A673 (cell line): ENCODE measurements around the gene OTOG. TPM values are rescaled to one million over a fixed set of nuclear protein-coding genes. Genes with fewer than 3 reads are reported as not detected.

ENCODE experiments used
- BruUV-seq: library from RNA; stranded (reverse); fragments of 400-500 nt; replicated peaks from 2 replicates; lab custom pipeline; 2021; lab: Mats Ljungman, UMichigan
- CTCF ChIA-PET: fragments of 300-600 bp; sonication (Branson Sonifier 250); formaldehyde crosslinking; loops from one replicate; lab custom pipeline; 2022; ENCODE audit warnings: antibody characterized with exemption; lab: Charles Lee
- POLR2A ChIA-PET: fragments of 300-600 bp; sonication (Branson Sonifier 250); formaldehyde crosslinking; loops from one replicate; lab custom pipeline; 2022; ENCODE audit warnings: antibody characterized with exemption; ENCODE audit not compliant: low non-redundant PET; lab: Charles Lee
- DNase-seq: peaks from one replicate; pipeline ENCODE4 v3.0.0-alpha.2; 2015; ENCODE audit warnings: low spot score
- H3K27ac ChIP-seq: fragments of 200-600 bp; sonication (generic); 2 replicates; pipeline ENCODE4 v1.5.1; 2016; ENCODE audit warnings: mixed run types, low read depth, mild to moderate bottlenecking, mixed read lengths, antibody characterized with exemption, low read length; ENCODE audit not compliant: poor library complexity, severe bottlenecking
- H3K27me3 ChIP-seq: fragments of 200-600 bp; sonication (generic); replicated peaks from 2 replicates; pipeline ENCODE4 v1.6.1; 2017; ENCODE audit warnings: mixed run types, low read depth, mild to moderate bottlenecking, mixed read lengths, antibody characterized with exemption, low read length; ENCODE audit not compliant: insufficient read depth, poor library complexity
- H3K36me3 ChIP-seq: fragments of 200-600 bp; sonication (generic); 2 replicates; pipeline ENCODE4 v1.6.1; 2016; ENCODE audit warnings: mixed run types, mild to moderate bottlenecking, mixed read lengths, antibody characterized with exemption, low read length; ENCODE audit not compliant: insufficient read depth, poor library complexity, severe bottlenecking
- H3K4me1 ChIP-seq: fragments of 200-600 bp; sonication (generic); 2 replicates; pipeline ENCODE4 v1.6.1; 2017; ENCODE audit warnings: mixed run types, mild to moderate bottlenecking, mixed read lengths, antibody characterized with exemption, low read length; ENCODE audit not compliant: insufficient read depth, poor library complexity, severe bottlenecking
- H3K4me3 ChIP-seq: fragments of 200-600 bp; sonication (generic); 2 replicates; pipeline ENCODE4 v1.5.1; 2016; ENCODE audit warnings: low read depth, mixed run types, mild to moderate bottlenecking, mixed read lengths, low read length; ENCODE audit not compliant: poor library complexity, severe bottlenecking
- H3K9me3 ChIP-seq: fragments of 200-600 bp; sonication (generic); 2 replicates; pipeline ENCODE4 v1.6.1; 2016; ENCODE audit warnings: mixed run types, low read depth, mild to moderate bottlenecking, mixed read lengths, antibody characterized with exemption, low read length; ENCODE audit not compliant: poor library complexity, severe bottlenecking
- CTCF ChIP-seq: fragments of 300-800, 200-600 bp; sonication (generic); conservative IDR thresholded peaks from 2 replicates; pipeline ENCODE4 v1.5.1; 2017; ENCODE audit warnings: low read depth, mild to moderate bottlenecking, antibody characterized with exemption, low read length, moderate library complexity, mixed read lengths
- EZH2 ChIP-seq: fragments of 200-600 bp; sonication (generic); IDR thresholded peaks from 2 replicates; pipeline ENCODE4 v1.6.1; 2017; ENCODE audit warnings: borderline replicate concordance, low read depth, mild to moderate bottlenecking, mixed read lengths, antibody characterized with exemption, low read length; ENCODE audit not compliant: poor library complexity, severe bottlenecking
- intact Hi-C: fragments of 100-400 bp; cut with micrococcal nuclease; formaldehyde crosslinking; loops from one replicate; pipeline ENCODE4 v1.10.0; 2022; ENCODE audit not compliant: unreplicated experiment
- total RNA-seq: library from RNA; stranded (reverse); gene quantifications from 2 replicates; pipeline ENCODE4 v1.2.3, GENCODE V29; 2021

The OTOG gene
- total RNA-seq, 1 experiment from 2014 or later = not detected

GRCh38 chr11:17498475-17498874 is 48.6 kb upstream of the OTOG start:
- intact Hi-C loops = no loop called here
- Histone ChIP-seq H3K27me3 (no peaks in the 10 kb centered on the region), H3K4me1 (no peaks in the 10 kb centered on the region), H3K4me3 (no peak overlapping the region), H3K9me3 (no peaks in the 10 kb centered on the region), H3K36me3 (no peaks in the 10 kb centered on the region), H3K27ac (no peak overlapping the region)
- no peak for TF ChIP-seq CTCF
- TF ChIP-seq EZH2 = no peak
- BruUV-seq = no TSS peak
- DNase-seq = no peak
- CTCF ChIA-PET = no interaction called here
- POLR2A ChIA-PET = no interaction called here

- CTCF ChIA-PET = no interaction called here
Measured at GRCh38 chr11:17500673-17501072, 46.4 kb upstream of the OTOG start.

GRCh38 chr11:17502630-17503029 is 44.4 kb upstream of the OTOG start:
- BruUV-seq = no TSS peak
- Histone ChIP-seq H3K27me3 (no peaks in the 10 kb centered on the region), H3K9me3 (no peaks in the 10 kb centered on the region), H3K4me3 (no peak overlapping the region), H3K27ac (no peak overlapping the region), H3K4me1 (no peaks in the 10 kb centered on the region), H3K36me3 (no peaks in the 10 kb centered on the region)
- DNase-seq = no peak
- TF ChIP-seq CTCF (no peak), EZH2 (no peak)
- POLR2A ChIA-PET = no interaction called here
- CTCF ChIA-PET = no interaction called here
- intact Hi-C loops = loop anchor here (5.0 kb wide), 1 partner anchor 270 kb away; no protein-coding TSS in a partner anchor

More at GRCh38 chr11:17500673-17501072, 46.4 kb upstream of the OTOG start:
- H3K9me3 ChIP-seq = no peaks in the 10 kb centered on the region
- POLR2A ChIA-PET = no interaction called here
- intact Hi-C loops = loop anchor here (5.0 kb wide), 1 partner anchor 268 kb away; no protein-coding TSS in a partner anchor
- no TSS peak for BruUV-seq
- TF ChIP-seq EZH2 (no peak), CTCF (no peak)
- H3K36me3 ChIP-seq = no peaks in the 10 kb centered on the region
- H3K27ac ChIP-seq = no peak overlapping the region
- no peak for DNase-seq
- H3K4me1 ChIP-seq = no peaks in the 10 kb centered on the region
- no peak overlapping the region for H3K4me3 ChIP-seq
- no peaks in the 10 kb centered on the region for H3K27me3 ChIP-seq
